Measurements from ENCODE around the gene SLX4IP.
"Not testable (repeated sequence)": the region's sequence is repeated elsewhere in the genome, so short reads cannot be mapped to it uniquely, and the experiment has no call there.

Gene SLX4IP

DNA sequence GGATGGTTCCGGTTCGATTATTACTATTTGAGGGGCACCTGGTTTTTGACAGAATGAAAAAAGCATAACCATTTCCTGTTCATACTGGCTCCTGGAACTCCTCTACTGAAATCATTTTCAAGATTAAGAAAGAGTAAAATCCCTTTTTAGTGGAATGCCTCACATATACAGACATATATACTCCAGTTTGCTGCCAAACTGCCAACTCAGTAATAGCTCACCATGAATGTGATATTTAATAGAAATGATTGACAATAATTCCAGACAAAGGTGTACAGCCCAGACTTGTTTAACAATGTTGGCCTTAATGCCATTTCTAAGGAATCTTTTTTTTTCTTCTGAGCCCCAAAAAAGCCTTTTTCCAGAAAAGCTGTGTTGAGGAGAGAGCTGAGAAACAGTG lies 145.6 kb downstream of the SLX4IP start:
- no peak for DNase-seq

DNA sequence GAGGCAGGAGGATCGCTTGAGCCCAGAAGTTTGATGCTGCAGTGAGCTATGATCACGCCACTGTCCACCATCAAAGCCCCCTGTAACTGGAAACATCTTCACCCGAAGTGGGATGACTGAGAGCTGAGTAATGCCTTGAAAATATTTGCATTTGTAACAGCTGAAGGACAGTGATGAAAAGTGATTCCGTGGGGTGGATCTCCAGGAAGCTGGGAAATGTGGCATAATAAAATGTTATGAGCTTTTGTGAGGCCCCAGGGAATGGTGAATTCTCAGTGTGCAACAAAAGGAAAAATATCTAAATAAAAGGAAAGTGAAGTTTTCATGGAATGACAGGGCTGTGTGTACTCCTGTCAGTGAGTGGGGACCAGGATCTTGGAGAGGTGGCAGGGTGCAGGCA lies 146.7 kb downstream of the SLX4IP start:
- DNase-seq: no peak

- no peak for DNase-seq
Measured at GRCh38 chr20:10584371-10584770, 149.3 kb downstream of the SLX4IP start.

DNA sequence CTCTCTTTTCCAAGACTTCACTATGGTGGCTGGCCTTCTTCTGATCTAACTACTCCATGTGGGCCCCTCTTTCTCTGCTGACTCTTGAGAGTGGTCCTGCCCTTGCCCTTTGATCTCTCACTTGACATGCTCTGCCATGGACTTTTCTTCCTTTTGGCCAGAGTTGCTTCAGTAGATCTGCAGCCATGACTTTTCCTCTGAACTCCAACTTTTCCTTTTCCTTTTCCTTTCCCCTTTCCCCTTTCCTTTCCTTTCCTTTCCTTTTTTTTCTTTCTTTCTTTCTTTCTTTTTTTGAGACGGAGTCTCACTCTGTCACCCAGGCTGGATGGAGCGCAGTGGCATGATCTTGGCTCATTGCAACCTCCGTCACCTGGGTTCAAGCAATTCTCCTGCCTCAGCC lies 150.2 kb downstream of the SLX4IP start:
- DNase-seq: no peak

GRCh38 chr20:10586296-10586695 lies 151.2 kb downstream of the SLX4IP start:
- no peak for DNase-seq

GRCh38 chr20:10590446-10590845 lies 155.3 kb downstream of the SLX4IP start:
- DNase-seq: not testable (repeated sequence)

DNA sequence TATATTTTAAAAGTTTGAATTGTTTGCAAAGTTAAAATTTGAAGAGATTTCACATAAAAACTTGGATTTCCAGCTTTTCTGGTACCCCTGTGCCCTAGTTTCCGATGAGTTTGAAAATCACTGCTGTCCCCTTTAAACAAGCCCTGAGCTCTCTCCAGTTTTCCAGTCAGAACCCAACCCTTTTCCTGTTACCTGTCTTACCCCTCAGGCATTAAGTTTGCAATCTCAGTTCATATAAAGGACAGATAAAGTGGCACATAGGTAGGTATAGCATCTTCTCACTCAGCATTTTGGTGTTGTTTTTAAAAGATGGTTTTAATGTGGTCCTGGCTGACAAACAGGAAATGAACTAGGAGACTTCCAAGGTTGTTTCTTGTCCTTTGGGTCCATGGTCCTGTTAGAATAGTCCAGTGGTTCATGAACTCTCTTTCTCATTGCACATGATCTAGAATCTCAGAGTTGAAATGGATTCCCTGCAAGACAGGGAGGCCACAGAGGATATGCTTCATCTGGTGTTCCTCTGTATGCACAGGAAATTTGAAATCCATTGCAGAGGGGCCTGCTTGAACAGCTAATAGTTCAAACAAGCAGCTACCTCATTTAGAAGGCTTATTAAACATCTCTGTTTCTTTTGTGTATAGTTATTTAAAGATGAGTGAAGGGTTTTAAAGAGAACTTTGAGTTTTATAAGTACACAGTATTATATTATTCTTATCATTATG lies 156.0 kb downstream of the SLX4IP start:
- no peak for DNase-seq

- DNase-seq: no peak
Measured at GRCh38 chr20:10591946-10592521, 156.9 kb downstream of the SLX4IP start.

DNA sequence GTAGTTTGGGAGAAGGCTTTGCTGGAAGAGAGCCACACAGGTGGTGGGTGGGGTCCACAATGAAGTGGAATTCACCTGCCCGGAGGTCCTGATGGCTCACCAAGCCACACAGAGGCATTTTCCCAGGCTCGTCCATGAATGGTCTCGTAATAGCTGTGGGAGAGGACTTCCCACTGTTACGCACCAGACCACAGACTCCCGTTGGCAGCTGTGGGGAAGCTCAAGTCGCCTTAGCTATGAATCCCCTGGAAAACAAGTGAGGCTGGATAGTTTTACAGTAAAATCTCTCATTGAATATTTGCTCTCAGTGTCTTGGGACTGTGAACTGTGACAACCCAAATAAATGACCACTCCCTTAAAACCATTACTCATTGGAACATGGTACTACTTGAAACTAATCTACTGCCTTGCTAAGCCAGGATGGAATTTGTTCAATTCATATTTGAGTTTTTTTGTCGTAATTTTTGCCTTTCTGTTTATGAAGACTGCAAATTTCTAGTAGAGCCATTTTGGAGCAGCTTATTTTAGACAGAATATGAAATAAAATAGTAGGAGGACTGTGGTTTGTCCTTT lies 159.3 kb downstream of the SLX4IP start:
- no peak for DNase-seq

GRCh38 chr20:10595266-10595665 lies 160.2 kb downstream of the SLX4IP start:
- DNase-seq: no peak

DNA sequence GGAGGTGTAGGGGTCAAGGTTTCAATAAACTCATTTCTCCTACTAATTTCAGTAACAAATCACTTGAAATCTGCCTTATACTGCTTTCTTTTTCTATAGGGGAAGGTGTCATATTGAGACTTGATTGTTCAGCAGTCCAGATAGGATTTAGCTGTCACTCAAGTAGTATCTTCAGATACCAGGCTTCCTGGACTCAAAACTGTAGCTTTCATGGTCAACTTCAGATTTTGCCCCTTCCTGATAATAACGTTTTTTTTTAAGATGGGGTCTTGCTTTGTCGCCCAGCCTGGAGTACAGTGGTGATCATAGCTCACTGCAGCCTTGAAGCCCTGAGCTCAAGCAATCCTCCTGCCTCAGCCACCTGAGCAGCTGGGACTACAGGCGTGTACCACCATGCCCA lies 160.9 kb downstream of the SLX4IP start:
- DNase-seq: no peak

DNA sequence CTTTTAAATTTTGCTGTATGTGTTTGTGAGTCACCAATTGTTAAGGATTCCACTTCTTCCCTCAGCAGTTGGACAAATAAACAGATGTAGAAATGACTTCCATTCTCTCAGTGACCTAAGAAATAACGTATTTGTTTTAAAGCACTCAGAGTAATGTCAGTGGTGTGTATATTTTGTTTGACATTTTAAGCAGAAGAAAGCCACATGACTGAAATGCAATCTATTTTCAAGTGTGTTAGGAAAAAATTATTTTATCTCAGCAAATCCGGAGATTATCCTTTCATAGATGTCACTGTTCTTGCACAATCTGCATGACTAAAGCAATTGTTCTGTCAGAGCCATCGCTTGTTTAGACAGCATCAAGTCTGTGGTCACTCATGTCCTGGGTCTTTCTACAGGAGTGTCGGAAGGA lies 161.6 kb downstream of the SLX4IP start:
- no peak for DNase-seq

DNA sequence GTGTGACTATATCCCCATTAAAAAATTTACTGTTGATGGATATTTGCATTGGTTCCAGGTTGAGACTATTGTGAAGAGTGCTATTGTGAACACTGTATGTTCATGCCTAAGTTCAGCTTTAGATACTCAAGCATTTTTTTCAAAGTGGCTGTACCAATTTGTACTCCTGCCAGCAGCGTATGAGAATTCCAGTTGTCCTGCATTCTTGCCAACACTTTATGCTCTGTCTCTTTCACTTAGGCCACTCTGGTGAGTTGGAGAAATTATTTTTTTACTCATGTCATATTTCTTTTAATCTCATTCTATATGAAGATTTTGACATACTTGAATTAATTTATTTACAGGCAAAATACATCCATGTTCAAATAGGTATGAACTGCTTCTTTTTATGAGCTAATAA lies 162.5 kb downstream of the SLX4IP start:
- no peak for DNase-seq

- no peak for DNase-seq
Measured at GRCh38 chr20:10602221-10602871, 167.2 kb downstream of the SLX4IP start.

- DNase-seq: no peak
Measured at GRCh38 chr20:10603378-10603777, 168.3 kb downstream of the SLX4IP start.

DNA sequence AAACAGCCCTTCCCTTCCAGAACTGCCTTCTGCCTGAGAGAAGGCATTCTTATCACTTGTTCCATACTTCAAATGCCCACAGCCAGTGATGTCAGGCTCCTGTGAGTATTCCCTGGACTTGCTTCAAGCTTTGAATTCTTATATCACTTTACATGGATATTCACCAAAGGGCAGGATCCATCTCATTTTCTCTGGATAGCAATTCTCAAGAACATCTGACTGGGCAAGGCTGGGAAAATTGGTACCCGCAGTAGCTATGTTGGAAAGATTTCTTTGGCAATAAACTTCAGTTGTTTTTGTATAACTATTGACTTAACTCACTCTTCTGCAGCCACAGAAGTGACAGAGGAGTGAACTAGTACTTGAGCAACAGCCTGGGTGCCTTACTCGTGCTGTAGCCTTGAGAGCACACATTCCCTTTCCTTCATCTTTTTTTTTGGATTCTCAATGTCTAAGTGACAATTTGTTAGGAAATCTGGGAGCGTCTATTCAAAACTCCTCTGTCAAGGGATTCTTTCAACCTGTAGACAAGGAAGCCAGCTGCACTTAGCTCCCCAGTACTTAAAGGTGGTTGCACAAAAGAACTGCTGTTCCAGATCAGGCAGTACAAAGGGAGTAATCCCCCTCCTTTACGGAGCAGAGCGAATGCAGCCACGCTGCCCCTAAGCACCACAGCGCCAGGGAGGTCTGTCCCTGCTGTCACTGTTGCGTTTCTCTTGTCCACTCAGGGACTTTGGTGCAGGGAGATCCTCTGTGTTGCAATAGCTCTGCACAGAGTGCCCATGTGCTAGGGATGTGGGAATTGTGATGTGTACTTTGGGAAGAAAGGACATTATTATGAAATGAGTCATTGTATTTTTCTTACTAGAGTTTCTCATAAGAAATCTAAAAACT lies 169.1 kb downstream of the SLX4IP start:
- no peak for DNase-seq

- no peak for DNase-seq
Measured at GRCh38 chr20:10604865-10605440, 169.8 kb downstream of the SLX4IP start.

DNA sequence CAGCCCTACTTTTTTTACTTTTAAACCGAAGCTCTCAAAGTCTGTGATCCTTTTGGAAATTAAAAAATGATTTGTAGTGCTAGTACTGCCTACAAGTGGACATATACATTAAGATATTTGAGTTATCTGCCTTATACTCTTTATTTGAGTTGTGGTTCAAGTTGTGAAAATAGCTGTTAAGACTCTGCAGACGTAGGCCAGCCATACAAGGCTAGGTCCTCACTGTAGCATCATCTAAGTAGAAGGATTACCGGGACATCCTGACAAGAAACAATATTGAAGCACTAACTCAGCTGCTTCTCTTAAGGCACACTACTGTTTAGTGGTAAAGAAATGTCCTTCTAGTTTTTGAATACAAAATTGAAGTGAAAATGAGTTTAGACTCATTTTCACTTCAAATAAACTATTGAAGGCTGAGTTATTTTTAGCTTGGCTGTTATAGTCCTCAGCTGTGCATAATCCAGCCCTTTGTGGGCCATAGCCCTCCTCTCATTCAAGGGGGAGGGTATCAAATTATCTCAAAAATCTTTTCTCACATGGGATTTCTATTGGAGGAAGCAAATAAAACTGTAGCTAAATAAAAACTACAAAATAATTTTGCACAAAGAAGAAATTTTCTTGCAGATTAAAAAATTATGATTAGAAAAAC lies 170.6 kb downstream of the SLX4IP start:
- no peak for DNase-seq

GRCh38 chr20:10609276-10609675 lies 174.2 kb downstream of the SLX4IP start:
- no peak for DNase-seq

DNA sequence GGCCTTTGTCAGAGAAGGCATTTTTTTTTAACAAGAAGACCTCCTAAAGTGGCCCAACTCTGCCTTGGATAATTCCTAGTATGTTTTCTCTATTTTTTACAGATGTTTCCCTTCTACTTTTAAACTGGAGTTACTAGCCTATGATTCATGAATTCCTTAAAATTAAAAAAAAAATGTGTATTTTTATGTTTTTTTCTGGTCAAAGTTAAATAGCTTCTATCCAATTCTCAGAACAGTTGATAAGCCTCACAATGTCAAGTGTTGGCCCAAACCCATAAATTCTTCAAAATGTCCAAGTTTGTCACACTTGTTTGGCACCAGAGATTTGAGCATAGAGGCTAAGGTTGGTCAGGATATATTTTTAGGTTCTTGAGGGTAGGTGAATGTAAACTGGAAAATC lies 174.7 kb downstream of the SLX4IP start:
- DNase-seq: no peak

- no peak for DNase-seq
Measured at GRCh38 chr20:10610251-10610650, 175.1 kb downstream of the SLX4IP start.

DNA sequence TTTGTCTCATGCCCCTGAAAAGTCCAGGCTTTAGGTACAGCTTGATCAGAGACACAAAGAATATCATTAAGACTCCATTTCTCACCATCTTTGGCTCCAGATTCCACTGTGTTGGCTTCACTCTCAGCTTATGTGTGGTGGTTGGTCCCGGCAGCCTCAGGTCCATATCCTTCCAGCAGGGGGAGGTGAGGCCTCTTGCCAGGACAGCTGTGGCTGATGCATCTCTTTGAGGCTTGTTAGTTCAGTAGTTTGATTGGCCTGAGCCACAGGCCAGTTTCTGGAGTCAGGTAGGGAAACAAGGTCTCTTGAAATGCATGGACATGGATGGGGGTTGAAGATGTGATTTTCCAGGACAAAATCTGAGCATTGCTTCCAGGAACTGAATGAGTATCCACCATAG lies 176.3 kb downstream of the SLX4IP start:
- no peak for DNase-seq
